HCT116 (cell line): ENCODE results near the gene PTPN4. TPM values are rescaled to one million over a fixed set of nuclear protein-coding genes. Genes with fewer than 3 reads are reported as not detected.

ENCODE experiments used
- ATAC-seq: fragments of 200-7000 bp; cut with Tn5 transposase; 2 replicates; pipeline ENCODE4 v1.9.1; 2020; ENCODE audit warnings: mild to moderate bottlenecking, moderate library complexity
- BruUV-seq: library from RNA; stranded (reverse); fragments of 400-500 nt; replicated peaks from 2 replicates; lab custom pipeline; 2021; lab: Mats Ljungman, UMichigan
- CTCF ChIA-PET: fragments of 300-600 bp; sonication (Branson Sonifier 250); formaldehyde crosslinking; loops from one replicate; lab custom pipeline; 2021; ENCODE audit warnings: antibody characterized with exemption; lab: Charles Lee
- POLR2A ChIA-PET: fragments of 300-600, 350-600 bp; sonication (Branson Sonifier 250); formaldehyde crosslinking; loops from one replicate; lab custom pipeline; 2021; ENCODE audit warnings: antibody characterized with exemption; lab: Charles Lee
- RAD21 ChIA-PET, 2 experiments: fragments of 300-600 bp; sonication (Branson Sonifier 250); formaldehyde crosslinking; loops; one replicate each; lab custom pipeline; 2023; ENCODE audit warnings: low total read pairs in 2 of 2; ENCODE audit not compliant: uncharacterized antibody in 2 of 2, unreplicated experiment in 2 of 2, low non-redundant PET in 1 of 2; lab: Charles Lee
- DNase-seq: peaks from one replicate; pipeline ENCODE4 v3.0.0-alpha.2; 2010; ENCODE audit warnings: low read depth, low spot score
- H2AFZ ChIP-seq: fragments of 200-600 bp; shearing (Covaris generic), sonication (generic); 2 replicates; pipeline ENCODE4 v1.6.1; 2017; ENCODE audit warnings: low read depth, mixed run types, mixed read lengths, antibody characterized with exemption, low read length; ENCODE audit not compliant: poor library complexity, severe bottlenecking
- H3K27ac ChIP-seq: 2 replicates; pipeline ENCODE4 v1.5.1; 2012; ENCODE audit warnings: low read depth, low read length
- H3K27me3 ChIP-seq: fragments of 200-600 bp; sonication (generic); 2 replicates; pipeline ENCODE4 v1.6.1; 2016; ENCODE audit warnings: mixed run types, low read length, mixed read lengths; ENCODE audit not compliant: insufficient read depth
- H3K36me3 ChIP-seq, 2 experiments: fragments of 200-500 bp in 1 of 2; fragments of 200-600 bp in 1 of 2; sonication (Bioruptor generic) in 1 of 2; sonication (generic) in 1 of 2; 2 replicates each; pipeline versions ENCODE4 v1.5.1 to v1.6.1; 2014 to 2016; ENCODE audit warnings: low read length in 2 of 2, inconsistent platforms in 1 of 2, mixed read lengths in 1 of 2, mixed run types in 1 of 2; ENCODE audit not compliant: insufficient read depth in 2 of 2, control insufficient read depth in 1 of 2
- H3K4me1 ChIP-seq, 2 experiments: fragments of 200-600 bp in 1 of 2; sonication (generic) in 1 of 2; 2 replicates each; pipeline versions ENCODE4 v1.5.1 to v1.6.1; 2012 to 2017; ENCODE audit warnings: low read length in 2 of 2, inconsistent platforms in 1 of 2, mild to moderate bottlenecking in 1 of 2, mixed read lengths in 1 of 2, mixed run types in 1 of 2, moderate library complexity in 1 of 2; ENCODE audit not compliant: insufficient read depth in 2 of 2, control insufficient read depth in 1 of 2
- H3K4me2 ChIP-seq: fragments of 200-600 bp; sonication (generic); 2 replicates; pipeline ENCODE4 v1.6.1; 2017; ENCODE audit warnings: mixed run types, low read length, mixed read lengths
- H3K4me3 ChIP-seq, 2 experiments: fragments of 200-600 bp in 1 of 2; sonication (generic) in 1 of 2; replicated peaks in 1 of 2; 2 replicates each; pipeline ENCODE4 v1.5.1; 2011 to 2016; ENCODE audit warnings: low read length in 2 of 2, control low read depth in 1 of 2, low read depth in 1 of 2, mild to moderate bottlenecking in 1 of 2, mixed read lengths in 1 of 2, mixed run types in 1 of 2
- H3K79me2 ChIP-seq: fragments of 200-600 bp; sonication (generic); 2 replicates; pipeline ENCODE4 v1.6.1; 2017; ENCODE audit warnings: mild to moderate bottlenecking, mixed run types, low read length, moderate library complexity, mixed read lengths; ENCODE audit not compliant: insufficient read depth
- H3K9ac ChIP-seq: fragments of 200-600 bp; sonication (generic); 2 replicates; pipeline ENCODE4 v1.6.1; 2016; ENCODE audit warnings: low read length, mixed read lengths
- H3K9me2 ChIP-seq: fragments of 200-600 bp; sonication (generic), shearing (Covaris generic); 2 replicates; pipeline ENCODE4 v1.6.1; 2017; ENCODE audit warnings: mixed run types, mild to moderate bottlenecking, moderate library complexity; ENCODE audit not compliant: insufficient read depth
- H3K9me3 ChIP-seq, 2 experiments: fragments of 200-500 bp in 1 of 2; fragments of 200-600 bp in 1 of 2; sonication (Bioruptor generic) in 1 of 2; sonication (generic) in 1 of 2; 2 replicates each; pipeline ENCODE4 v1.6.1; 2014 to 2017; ENCODE audit warnings: low read length in 2 of 2, mixed read lengths in 2 of 2, inconsistent platforms in 1 of 2, low read depth in 1 of 2, mild to moderate bottlenecking in 1 of 2, mixed run types in 1 of 2, moderate library complexity in 1 of 2; ENCODE audit not compliant: control insufficient read depth in 1 of 2, insufficient read depth in 1 of 2
- H4K20me1 ChIP-seq: fragments of 200-600 bp; sonication (generic), shearing (Covaris generic); 2 replicates; pipeline ENCODE4 v1.6.1; 2017; ENCODE audit warnings: mixed run types, mild to moderate bottlenecking, moderate library complexity; ENCODE audit not compliant: insufficient read depth
- CEBPB ChIP-seq: IDR thresholded peaks from 2 replicates; pipeline ENCODE4 v1.6.1; 2012; ENCODE audit warnings: low read depth
- EGR1 ChIP-seq: IDR thresholded peaks from 2 replicates; pipeline ENCODE4 v1.6.1; 2012; ENCODE audit warnings: low read depth
- EZH2phosphoT487 ChIP-seq: fragments of 200-600 bp; IDR thresholded peaks from 2 replicates; pipeline ENCODE4 v1.6.1; 2018; ENCODE audit warnings: antibody characterized with exemption, borderline replicate concordance
- JUND ChIP-seq: IDR thresholded peaks from 2 replicates; pipeline ENCODE4 v1.6.1; 2012
- POLR2A ChIP-seq: IDR thresholded peaks from 2 replicates; pipeline ENCODE4 v1.7.0; 2011; ENCODE audit warnings: borderline replicate concordance; ENCODE audit not compliant: insufficient read depth, insufficient read length; ENCODE audit errors: extremely low read depth
- POLR2AphosphoS5 ChIP-seq: IDR thresholded peaks from 2 replicates; pipeline ENCODE4 v1.6.1; 2011; ENCODE audit warnings: mild to moderate bottlenecking, low read depth, low read length, moderate library complexity
- SP1 ChIP-seq: IDR thresholded peaks from 2 replicates; pipeline ENCODE4 v1.6.1; 2012; ENCODE audit warnings: low read depth
- SRF ChIP-seq: IDR thresholded peaks from 2 replicates; pipeline ENCODE4 v1.6.1; 2012; ENCODE audit warnings: low read depth
- TCF7L2 ChIP-seq: IDR thresholded peaks from 2 replicates; pipeline ENCODE4 v1.7.0; 2011; ENCODE audit warnings: borderline replicate concordance, inconsistent platforms; ENCODE audit not compliant: insufficient read depth, insufficient read length; ENCODE audit errors: extremely low read depth
- ZFX ChIP-seq: fragments of 450-650 bp; IDR thresholded peaks from 2 replicates; pipeline ENCODE4 v1.6.1; 2017
- ZNF274 ChIP-seq: fragments of 200-500 bp; sonication (Bioruptor generic); IDR thresholded peaks from 2 replicates; pipeline ENCODE4 v1.6.1; 2014; ENCODE audit warnings: mild to moderate bottlenecking, low read depth, low read length, inconsistent platforms
- intact Hi-C: fragments of 100-400 bp; cut with micrococcal nuclease; formaldehyde crosslinking; loops from 2 replicates; pipeline ENCODE4 v1.10.0; 2022
- total RNA-seq: library from RNA; stranded (reverse); gene quantifications from one replicate; pipeline ENCODE4 v1.2.1, GENCODE V29; 2021; ENCODE audit not compliant: unreplicated experiment
- TF ChIP-seq, protein P1 (sequence below), 3 experiments: fragments of 200-600 bp in 1 of 3; sonication (generic) in 1 of 3; IDR thresholded peaks in 2 of 3; conservative IDR thresholded peaks in 1 of 3; 2 replicates each; pipeline ENCODE4 v1.5.1; 2012 to 2017; ENCODE audit warnings: low read depth in 2 of 3, low read length in 2 of 3, antibody characterized with exemption in 1 of 3, borderline replicate concordance in 1 of 3, control low read depth in 1 of 3, mild to moderate bottlenecking in 1 of 3, mixed read lengths in 1 of 3, mixed run types in 1 of 3, moderate library complexity in 1 of 3; ENCODE audit not compliant: insufficient read depth in 1 of 3

The PTPN4 gene
- total RNA-seq, 1 experiment from 2014 or later, result 38.4 TPM

DNA sequence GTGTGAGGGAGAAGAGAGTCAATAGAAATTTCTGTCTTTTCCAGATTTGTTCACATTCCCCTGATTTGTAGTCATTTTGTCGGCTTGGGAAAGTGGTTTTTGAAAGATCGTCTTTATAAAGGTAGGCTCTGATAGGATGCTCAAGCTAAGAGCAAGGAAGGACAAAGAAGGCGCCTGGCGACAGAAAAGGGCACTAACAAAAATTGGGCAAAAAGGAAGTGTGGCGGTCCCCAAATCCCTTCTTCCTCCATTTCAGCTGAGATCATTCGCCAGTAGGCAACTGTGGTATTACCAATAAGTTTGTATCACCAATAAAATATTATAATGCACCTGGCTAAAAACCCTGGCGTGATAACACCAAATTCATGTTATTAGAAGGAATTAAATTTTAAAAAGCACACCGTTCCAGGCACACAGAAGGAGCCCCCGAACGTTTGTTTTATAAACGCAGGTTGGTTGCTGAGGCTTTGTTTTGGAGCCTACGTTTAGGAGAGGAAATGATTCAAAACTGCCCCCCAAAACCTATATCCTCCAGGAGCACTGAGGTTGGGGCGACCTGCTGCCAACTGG, 756 bp upstream of the PTPN4 start:
- TF ChIP-seq ZFX, result no peak
- no peak for TF ChIP-seq CEBPB
- no peak for TF ChIP-seq EZH2phosphoT487
- no peak for TF ChIP-seq EGR1
- no peak for TF ChIP-seq POLR2A
- TF ChIP-seq ZNF274, result no peak
- TF ChIP-seq SP1, result no peak
- no peak for TF ChIP-seq JUND
- no peak for TF ChIP-seq SRF
- no peak for TF ChIP-seq POLR2AphosphoS5
- no peak for TF ChIP-seq TCF7L2
- TF ChIP-seq, protein P1, sequence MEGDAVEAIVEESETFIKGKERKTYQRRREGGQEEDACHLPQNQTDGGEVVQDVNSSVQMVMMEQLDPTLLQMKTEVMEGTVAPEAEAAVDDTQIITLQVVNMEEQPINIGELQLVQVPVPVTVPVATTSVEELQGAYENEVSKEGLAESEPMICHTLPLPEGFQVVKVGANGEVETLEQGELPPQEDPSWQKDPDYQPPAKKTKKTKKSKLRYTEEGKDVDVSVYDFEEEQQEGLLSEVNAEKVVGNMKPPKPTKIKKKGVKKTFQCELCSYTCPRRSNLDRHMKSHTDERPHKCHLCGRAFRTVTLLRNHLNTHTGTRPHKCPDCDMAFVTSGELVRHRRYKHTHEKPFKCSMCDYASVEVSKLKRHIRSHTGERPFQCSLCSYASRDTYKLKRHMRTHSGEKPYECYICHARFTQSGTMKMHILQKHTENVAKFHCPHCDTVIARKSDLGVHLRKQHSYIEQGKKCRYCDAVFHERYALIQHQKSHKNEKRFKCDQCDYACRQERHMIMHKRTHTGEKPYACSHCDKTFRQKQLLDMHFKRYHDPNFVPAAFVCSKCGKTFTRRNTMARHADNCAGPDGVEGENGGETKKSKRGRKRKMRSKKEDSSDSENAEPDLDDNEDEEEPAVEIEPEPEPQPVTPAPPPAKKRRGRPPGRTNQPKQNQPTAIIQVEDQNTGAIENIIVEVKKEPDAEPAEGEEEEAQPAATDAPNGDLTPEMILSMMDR (IDR thresholded peaks at IDR 0.05 in 2 of 3, conservative IDR thresholded peaks at IDR 0.05 in 1 of 3; ENCODE audit: borderline replicate concordance in 1 of 3, insufficient read depth in 1 of 3, low read depth in 2 of 3, low read length in 2 of 3), result no peak
- H4K20me1 ChIP-seq, result no peaks in the 10 kb centered on the region
- ChIA-PET RAD21 (no interaction called here), CTCF (interaction anchor here (0.8 kb wide), 1 partner anchor 12 kb away, joined by 3 read pairs; no protein-coding TSS in a partner anchor), POLR2A (interaction anchor here (0.7 to 1.2 kb wide), 4 partner anchors 10 to 75 kb away, joined by 3 to 7 read pairs (median 4); no protein-coding TSS in a partner anchor)
- TSS peak; percentile 90 for BruUV-seq
- H3K27me3 ChIP-seq, result no peaks in the 10 kb centered on the region
- peak overlapping the region; percentile 63 to 81 for H3K4me3 ChIP-seq
- H2AFZ ChIP-seq, result peak overlapping the region; percentile 81
- H3K9ac ChIP-seq, result peak overlapping the region; percentile 57
- peaks cover 17 to 40% of the 10 kb centered on the region in 2 experiments; a peak in 3 of 4 replicates for H3K4me1 ChIP-seq
- peak overlapping the region; percentile 82 for H3K4me2 ChIP-seq
- peaks cover 38% of the 10 kb centered on the region for H3K79me2 ChIP-seq
- H3K9me2 ChIP-seq, result no peaks in the 10 kb centered on the region
- H3K36me3 ChIP-seq, result no peaks in the 10 kb centered on the region
- peak overlapping the region; percentile 97 for H3K27ac ChIP-seq
- no peak for ATAC-seq
- no peaks in the 10 kb centered on the region for H3K9me3 ChIP-seq
- no peak for DNase-seq
- intact Hi-C loops, result loop anchor here (5.0 kb wide), 1 partner anchor 253 kb away; the partner anchor contains the start of gene EPB41L5
